ENCODE results near the gene SHC3.

The SHC3 gene

GRCh38 chr9:89187541-89187940, 8.9 kb upstream of the SHC3 start:
- no peak overlapping the region for H3K4me3 ChIP-seq (ENCODE audit: control insufficient read depth, low read depth, low read length)
- TF ChIP-seq, protein P1, sequence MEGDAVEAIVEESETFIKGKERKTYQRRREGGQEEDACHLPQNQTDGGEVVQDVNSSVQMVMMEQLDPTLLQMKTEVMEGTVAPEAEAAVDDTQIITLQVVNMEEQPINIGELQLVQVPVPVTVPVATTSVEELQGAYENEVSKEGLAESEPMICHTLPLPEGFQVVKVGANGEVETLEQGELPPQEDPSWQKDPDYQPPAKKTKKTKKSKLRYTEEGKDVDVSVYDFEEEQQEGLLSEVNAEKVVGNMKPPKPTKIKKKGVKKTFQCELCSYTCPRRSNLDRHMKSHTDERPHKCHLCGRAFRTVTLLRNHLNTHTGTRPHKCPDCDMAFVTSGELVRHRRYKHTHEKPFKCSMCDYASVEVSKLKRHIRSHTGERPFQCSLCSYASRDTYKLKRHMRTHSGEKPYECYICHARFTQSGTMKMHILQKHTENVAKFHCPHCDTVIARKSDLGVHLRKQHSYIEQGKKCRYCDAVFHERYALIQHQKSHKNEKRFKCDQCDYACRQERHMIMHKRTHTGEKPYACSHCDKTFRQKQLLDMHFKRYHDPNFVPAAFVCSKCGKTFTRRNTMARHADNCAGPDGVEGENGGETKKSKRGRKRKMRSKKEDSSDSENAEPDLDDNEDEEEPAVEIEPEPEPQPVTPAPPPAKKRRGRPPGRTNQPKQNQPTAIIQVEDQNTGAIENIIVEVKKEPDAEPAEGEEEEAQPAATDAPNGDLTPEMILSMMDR (IDR thresholded peaks at IDR 0.05; ENCODE audit: control insufficient read depth, insufficient read depth, low read depth, low read length, missing control alignments) = no peak
- DNase-seq (ENCODE audit: low read depth) = no peak

DNA sequence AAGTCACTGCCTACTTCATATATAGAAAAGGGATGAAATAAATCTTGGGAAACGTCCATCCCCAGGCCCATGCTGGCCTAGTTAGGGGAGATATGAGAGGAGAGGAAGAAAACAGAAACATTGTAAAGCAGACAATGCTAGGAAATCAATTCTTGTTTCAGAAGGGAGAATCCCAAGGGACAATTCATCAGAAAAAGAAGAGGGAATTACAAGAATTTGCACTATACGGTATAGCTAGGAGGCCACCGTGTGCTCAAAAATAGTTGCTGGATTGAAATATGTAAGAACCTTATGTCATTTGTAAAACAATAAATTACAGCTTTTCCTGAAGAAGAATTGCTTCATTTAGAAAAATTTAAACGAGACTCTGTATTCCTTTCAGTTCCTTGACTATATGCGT, 8.3 kb upstream of the SHC3 start:
- no peak for DNase-seq (ENCODE audit: low read depth)
- H3K4me3 ChIP-seq (ENCODE audit: control insufficient read depth, low read depth, low read length) = no peak overlapping the region
- TF ChIP-seq, protein P1 (IDR thresholded peaks at IDR 0.05; ENCODE audit: control insufficient read depth, insufficient read depth, low read depth, low read length, missing control alignments) = no peak

DNA sequence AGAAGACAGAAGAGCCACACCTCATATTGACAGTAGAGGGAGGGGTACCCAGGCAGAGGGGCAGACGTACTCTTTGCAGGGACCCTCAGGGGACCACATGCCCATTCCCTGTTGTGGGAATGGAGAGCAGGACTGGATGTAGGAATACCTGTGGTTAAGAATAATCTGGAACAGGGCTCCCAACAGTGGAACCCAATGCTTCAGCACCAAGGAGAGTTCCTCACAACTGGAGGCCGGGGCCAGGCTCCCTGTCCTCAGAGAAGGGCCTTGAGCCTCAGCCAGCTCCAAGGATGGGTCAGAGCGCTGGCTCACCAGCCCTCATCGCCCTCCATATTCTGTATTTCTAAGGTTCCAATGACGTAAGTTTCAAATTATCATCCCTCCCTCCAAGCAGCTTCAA, 7.4 kb upstream of the SHC3 start:
- no peak for DNase-seq (ENCODE audit: low read depth)
- TF ChIP-seq, protein P1 (IDR thresholded peaks at IDR 0.05; ENCODE audit: control insufficient read depth, insufficient read depth, low read depth, low read length, missing control alignments) = no peak
- H3K4me3 ChIP-seq (ENCODE audit: control insufficient read depth, low read depth, low read length) = no peak overlapping the region

GRCh38 chr9:89183146-89183545, 4.5 kb upstream of the SHC3 start:
- no peak for DNase-seq (ENCODE audit: low read depth)
- TF ChIP-seq, protein P1 (IDR thresholded peaks at IDR 0.05; ENCODE audit: control insufficient read depth, insufficient read depth, low read depth, low read length, missing control alignments) = no peak
- no peak overlapping the region for H3K4me3 ChIP-seq (ENCODE audit: control insufficient read depth, low read depth, low read length)

DNA sequence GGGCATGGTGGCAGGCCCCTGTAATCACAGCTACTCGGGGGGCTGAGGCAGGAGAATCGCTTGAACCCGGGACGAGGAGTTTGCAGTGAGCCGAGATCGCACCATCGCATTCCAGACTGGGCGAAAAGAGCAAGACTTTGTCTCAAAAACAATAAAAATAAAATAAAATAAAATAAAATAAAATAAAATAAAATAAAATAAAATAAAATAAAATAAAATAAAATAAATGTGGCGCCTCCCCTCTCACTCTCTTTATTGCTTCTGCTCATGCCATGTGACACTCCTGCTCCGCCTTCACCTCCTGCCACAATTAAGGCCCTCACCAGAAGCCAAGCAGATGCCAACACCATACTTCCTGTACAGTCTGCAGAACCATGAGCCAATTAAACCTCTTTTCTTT, 3.8 kb upstream of the SHC3 start:
- TF ChIP-seq, protein P1 (IDR thresholded peaks at IDR 0.05; ENCODE audit: control insufficient read depth, insufficient read depth, low read depth, low read length, missing control alignments) = no peak
- DNase-seq (ENCODE audit: low read depth) = no peak
- H3K4me3 ChIP-seq (ENCODE audit: control insufficient read depth, low read depth, low read length) = no peak overlapping the region

DNA sequence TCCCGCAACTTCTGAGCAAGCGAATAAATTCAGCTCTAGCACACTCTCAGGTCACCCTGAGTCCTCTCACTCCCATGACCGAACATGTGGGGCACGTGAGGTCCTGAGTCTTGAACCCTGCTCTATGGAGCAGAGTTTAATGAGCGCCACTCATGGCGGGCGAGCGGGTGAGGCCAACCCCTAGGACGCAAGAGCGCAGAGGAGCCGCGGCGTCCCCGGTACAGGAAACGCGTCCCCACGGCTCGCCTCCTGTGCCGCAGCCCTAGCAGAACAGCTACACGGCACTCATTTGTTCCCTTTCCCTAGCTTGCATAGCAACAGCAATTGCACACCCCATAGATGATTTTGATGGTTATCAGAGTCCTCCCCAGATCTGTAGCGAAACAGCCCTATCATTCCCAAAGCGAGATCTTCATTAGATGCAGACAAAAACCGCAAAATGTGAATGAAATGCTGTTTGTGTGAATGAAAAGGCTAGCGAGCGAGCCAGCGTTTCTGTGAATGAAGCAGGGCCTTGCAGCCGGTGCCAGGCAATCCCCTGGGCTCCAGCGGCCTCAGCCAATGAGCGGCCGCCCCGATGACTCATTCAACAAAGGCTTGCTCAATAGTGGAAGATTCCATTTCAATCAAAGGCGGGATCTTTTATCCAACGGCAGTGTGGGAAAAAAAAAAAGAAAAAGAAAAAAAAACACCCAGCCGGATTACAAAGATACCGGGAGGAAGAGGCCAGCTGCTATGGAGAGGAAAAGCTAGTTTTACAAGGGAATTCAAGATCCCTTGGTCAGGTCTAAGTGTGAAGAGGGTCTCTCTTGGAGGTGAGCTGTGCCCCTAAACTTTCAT, 1.5 kb upstream of the SHC3 start:
- DNase-seq (ENCODE audit: low read depth) = peak; percentile 80
- TF ChIP-seq, protein P1 (IDR thresholded peaks at IDR 0.05; ENCODE audit: control insufficient read depth, insufficient read depth, low read depth, low read length, missing control alignments) = no peak
- peak overlapping the region; percentile 27 for H3K4me3 ChIP-seq (ENCODE audit: control insufficient read depth, low read depth, low read length)

All from AG09309 (cell line).